Measurements from ENCODE around the gene TSACC.

- TF ChIP-seq, protein P1, sequence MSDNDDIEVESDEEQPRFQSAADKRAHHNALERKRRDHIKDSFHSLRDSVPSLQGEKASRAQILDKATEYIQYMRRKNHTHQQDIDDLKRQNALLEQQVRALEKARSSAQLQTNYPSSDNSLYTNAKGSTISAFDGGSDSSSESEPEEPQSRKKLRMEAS (IDR thresholded peaks at IDR 0.05; ENCODE audit: low read depth, low read length) = no peak
- no peak for TF ChIP-seq CTCF (IDR thresholded peaks at IDR 0.05; ENCODE audit: low read depth, low read length)
- TF ChIP-seq POLR2A (IDR thresholded peaks at IDR 0.05; ENCODE audit: extremely low read depth, insufficient read length) = no peak
Observed at GRCh38 chr1:156303241-156303640, 35.1 kb upstream of the TSACC start.
